ENCODE results near the gene MGARP.

Gene MGARP

DNA sequence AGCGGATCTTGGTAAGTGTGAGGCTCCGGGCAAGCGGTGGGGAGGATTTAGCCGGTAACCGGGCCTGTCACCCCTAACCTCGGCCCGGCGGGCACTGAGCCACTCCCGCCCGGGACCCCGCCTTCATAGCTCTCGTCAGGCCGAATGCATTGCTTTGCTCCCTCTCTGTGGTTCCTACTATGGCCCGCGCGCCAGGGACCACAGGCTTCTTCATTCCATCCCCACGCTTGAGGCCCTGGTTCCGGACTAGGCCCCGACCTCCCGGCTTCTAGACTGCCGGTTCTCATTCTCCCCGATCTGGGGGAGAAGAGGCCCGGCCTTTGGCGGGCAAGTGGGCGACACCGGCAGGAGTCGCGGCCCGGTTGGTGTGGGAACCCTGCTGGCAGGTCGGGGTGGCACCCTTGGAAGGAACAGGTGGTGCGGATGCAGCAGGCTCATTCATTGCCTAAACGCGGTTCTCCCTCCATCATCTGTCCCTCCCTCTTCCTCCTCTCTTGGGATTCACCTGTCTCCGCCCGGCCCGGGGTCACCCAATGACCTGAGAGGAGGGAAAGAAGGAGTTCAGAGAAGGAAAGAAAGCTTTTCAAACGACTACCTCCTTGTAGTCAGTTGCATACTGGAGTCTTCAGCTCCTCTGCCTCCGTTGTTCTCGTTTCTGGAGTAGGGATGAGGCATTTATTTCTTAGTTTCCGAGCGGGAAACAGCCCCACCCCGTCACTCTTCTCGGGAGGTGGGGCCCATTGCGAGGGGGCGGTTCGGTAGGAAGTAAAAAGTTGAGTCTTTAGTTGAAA lies 22.0 kb upstream of the MGARP start, which contains the start of gene NDUFC1 (continued):
- TF ChIP-seq, protein P1, sequence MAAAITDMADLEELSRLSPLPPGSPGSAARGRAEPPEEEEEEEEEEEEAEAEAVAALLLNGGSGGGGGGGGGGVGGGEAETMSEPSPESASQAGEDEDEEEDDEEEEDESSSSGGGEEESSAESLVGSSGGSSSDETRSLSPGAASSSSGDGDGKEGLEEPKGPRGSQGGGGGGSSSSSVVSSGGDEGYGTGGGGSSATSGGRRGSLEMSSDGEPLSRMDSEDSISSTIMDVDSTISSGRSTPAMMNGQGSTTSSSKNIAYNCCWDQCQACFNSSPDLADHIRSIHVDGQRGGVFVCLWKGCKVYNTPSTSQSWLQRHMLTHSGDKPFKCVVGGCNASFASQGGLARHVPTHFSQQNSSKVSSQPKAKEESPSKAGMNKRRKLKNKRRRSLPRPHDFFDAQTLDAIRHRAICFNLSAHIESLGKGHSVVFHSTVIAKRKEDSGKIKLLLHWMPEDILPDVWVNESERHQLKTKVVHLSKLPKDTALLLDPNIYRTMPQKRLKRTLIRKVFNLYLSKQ (tag by site-specific recombination; IDR thresholded peaks at IDR 0.05; ENCODE audit: borderline replicate concordance), result no peak
- no peak for TF ChIP-seq ZNF626 (tag by site-specific recombination; IDR thresholded peaks at IDR 0.05)
- TF ChIP-seq ZNF214 (tag by site-specific recombination; IDR thresholded peaks at IDR 0.05; ENCODE audit: borderline replicate concordance), result no peak
- no peak for TF ChIP-seq ZBTB1 (tag by site-specific recombination; IDR thresholded peaks at IDR 0.05)
- TF ChIP-seq ZNF335 (tag by site-specific recombination; conservative IDR thresholded peaks at IDR 0.05), result peak; percentile 87
- TF ChIP-seq, protein P2, sequence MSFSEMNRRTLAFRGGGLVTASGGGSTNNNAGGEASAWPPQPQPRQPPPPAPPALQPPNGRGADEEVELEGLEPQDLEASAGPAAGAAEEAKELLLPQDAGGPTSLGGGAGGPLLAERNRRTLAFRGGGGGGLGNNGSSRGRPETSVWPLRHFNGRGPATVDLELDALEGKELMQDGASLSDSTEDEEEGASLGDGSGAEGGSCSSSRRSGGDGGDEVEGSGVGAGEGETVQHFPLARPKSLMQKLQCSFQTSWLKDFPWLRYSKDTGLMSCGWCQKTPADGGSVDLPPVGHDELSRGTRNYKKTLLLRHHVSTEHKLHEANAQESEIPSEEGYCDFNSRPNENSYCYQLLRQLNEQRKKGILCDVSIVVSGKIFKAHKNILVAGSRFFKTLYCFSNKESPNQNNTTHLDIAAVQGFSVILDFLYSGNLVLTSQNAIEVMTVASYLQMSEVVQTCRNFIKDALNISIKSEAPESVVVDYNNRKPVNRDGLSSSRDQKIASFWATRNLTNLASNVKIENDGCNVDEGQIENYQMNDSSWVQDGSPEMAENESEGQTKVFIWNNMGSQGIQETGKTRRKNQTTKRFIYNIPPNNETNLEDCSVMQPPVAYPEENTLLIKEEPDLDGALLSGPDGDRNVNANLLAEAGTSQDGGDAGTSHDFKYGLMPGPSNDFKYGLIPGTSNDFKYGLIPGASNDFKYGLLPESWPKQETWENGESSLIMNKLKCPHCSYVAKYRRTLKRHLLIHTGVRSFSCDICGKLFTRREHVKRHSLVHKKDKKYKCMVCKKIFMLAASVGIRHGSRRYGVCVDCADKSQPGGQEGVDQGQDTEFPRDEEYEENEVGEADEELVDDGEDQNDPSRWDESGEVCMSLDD (tag by site-specific recombination; IDR thresholded peaks at IDR 0.05), result no peak
- no peak for TF ChIP-seq ZNF48 (tag by site-specific recombination; IDR thresholded peaks at IDR 0.05)

DNA sequence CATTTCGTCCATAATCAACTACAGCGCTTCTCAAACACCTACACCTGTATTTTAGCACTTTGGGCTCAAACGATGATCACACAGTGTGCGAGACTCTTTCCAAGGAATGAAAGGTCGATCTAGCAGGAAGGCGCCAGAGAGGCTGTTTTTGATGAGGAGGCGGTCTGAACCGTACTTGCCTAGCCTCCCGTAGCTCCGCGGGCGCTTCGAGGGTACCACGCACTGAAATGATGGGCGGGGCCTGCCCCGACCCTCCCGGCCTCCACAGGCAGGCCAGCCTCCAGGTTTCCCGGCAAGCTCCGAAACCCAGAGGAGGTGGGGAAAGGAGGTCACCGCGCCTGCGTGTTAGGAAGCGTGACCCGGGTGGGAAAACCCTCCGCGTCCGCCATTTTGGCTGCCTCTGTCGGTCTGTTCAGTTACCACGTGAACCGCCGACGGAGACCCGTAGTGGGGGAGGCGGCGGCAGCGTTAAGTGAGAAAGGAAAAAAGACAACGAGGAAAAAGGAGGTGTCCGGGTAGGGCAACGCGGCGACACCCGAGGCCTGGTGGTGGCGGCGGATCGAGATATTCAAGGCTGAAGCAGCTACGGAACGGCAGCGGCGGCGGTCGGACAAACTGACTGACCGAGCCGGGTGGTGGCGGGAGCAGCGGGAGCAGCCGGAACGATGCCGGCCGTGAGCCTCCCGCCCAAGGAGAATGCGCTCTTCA lies 21.2 kb upstream of the MGARP start, which contains the start of gene NAA15:
Gene NAA15 (plus strand): TSS at position 393 of the 708 bp plus-strand sequence. CDS start 273 bp downstream, at position 666.
- ChIA-PET CTCF (interaction anchor here (0.7 to 1.7 kb wide), 4 partner anchors 202 to 271 kb away, joined by 3 to 5 read pairs (median 3); no protein-coding TSS in a partner anchor), POLR2A (interaction anchor here (0.5 to 2.6 kb wide), 15 partner anchors 10 to 286 kb away, joined by 3 to 28 read pairs (median 3); partner anchors contain the start of genes ELF2, MGARP and NOCT)
- no peaks in the 10 kb centered on the region for H3K9me3 ChIP-seq (ENCODE audit: control insufficient read depth, insufficient read depth, low read depth, low read length)
- H3K27ac ChIP-seq (ENCODE audit: extremely low read depth, low read depth, low read length), result peak within 1 kb of the TSS; percentile 70
- peaks cover 0 to 20% of the 10 kb centered on the region in 2 experiments; a peak in 2 of 3 replicates for H3K36me3 ChIP-seq (ENCODE audit: control insufficient read depth in 2 of 2, insufficient read depth in 1 of 2, low read length in 2 of 2)
- no peaks in the 10 kb centered on the region for H3K4me1 ChIP-seq (ENCODE audit: control insufficient read depth, insufficient read depth, low read length)
- peak within 1 kb of the TSS; percentile 96 for H3K4me3 ChIP-seq (ENCODE audit: low read depth, low read length)
- TF ChIP-seq ZFHX2 (tag by site-specific recombination; conservative IDR thresholded peaks at IDR 0.05), result peak; percentile 30; the same call in 1 of the 2 replicates
- TF ChIP-seq, protein P3, sequence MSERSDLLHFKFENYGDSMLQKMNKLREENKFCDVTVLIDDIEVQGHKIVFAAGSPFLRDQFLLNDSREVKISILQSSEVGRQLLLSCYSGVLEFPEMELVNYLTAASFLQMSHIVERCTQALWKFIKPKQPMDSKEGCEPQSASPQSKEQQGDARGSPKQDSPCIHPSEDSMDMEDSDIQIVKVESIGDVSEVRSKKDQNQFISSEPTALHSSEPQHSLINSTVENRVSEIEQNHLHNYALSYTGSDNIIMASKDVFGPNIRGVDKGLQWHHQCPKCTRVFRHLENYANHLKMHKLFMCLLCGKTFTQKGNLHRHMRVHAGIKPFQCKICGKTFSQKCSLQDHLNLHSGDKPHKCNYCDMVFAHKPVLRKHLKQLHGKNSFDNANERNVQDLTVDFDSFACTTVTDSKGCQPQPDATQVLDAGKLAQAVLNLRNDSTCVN (tag by site-specific recombination; optimal IDR thresholded peaks at IDR 0.05), result peak; percentile 39
- no peak for TF ChIP-seq OVOL3 (tag by site-specific recombination; IDR thresholded peaks at IDR 0.05)
- no peak for TF ChIP-seq ZSCAN16 (tag by site-specific recombination; IDR thresholded peaks at IDR 0.05)
- peak; percentile 67; the same call in 1 of the 2 replicates for TF ChIP-seq SCRT2 (tag by site-specific recombination; IDR thresholded peaks at IDR 0.05)
- TF ChIP-seq SP2 (tag by site-specific recombination; IDR thresholded peaks at IDR 0.05), result peak; percentile 94
- TF ChIP-seq ZBTB8A (tag by site-specific recombination; IDR thresholded peaks at IDR 0.05), result peak; percentile 98
- TF ChIP-seq ZNF791 (tag by site-specific recombination; IDR thresholded peaks at IDR 0.05), result no peak
- TF ChIP-seq GLIS1 (tag by site-specific recombination; IDR thresholded peaks at IDR 0.05), result peak; percentile 64
- TF ChIP-seq, protein P4, sequence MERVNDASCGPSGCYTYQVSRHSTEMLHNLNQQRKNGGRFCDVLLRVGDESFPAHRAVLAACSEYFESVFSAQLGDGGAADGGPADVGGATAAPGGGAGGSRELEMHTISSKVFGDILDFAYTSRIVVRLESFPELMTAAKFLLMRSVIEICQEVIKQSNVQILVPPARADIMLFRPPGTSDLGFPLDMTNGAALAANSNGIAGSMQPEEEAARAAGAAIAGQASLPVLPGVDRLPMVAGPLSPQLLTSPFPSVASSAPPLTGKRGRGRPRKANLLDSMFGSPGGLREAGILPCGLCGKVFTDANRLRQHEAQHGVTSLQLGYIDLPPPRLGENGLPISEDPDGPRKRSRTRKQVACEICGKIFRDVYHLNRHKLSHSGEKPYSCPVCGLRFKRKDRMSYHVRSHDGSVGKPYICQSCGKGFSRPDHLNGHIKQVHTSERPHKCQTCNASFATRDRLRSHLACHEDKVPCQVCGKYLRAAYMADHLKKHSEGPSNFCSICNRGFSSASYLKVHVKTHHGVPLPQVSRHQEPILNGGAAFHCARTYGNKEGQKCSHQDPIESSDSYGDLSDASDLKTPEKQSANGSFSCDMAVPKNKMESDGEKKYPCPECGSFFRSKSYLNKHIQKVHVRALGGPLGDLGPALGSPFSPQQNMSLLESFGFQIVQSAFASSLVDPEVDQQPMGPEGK (tag by site-specific recombination; IDR thresholded peaks at IDR 0.05), result peak; percentile 6; the same call in 1 of the 2 replicates
- TF ChIP-seq ZNF211 (tag by site-specific recombination; IDR thresholded peaks at IDR 0.05; ENCODE audit: low read depth), result no peak
- TF ChIP-seq ZNF324 (tag by site-specific recombination; IDR thresholded peaks at IDR 0.05), result peak; percentile 33; the same call in 1 of the 2 replicates
- peak; percentile 99 for TF ChIP-seq ZNF341 (tag by site-specific recombination; IDR thresholded peaks at IDR 0.05; ENCODE audit: low read depth)
- TF ChIP-seq ZNF335 (tag by site-specific recombination; conservative IDR thresholded peaks at IDR 0.05), result peak; percentile 83
- TF ChIP-seq ZNF10 (tag by site-specific recombination; IDR thresholded peaks at IDR 0.05), result no peak
- TF ChIP-seq ZNF404 (tag by site-specific recombination; IDR thresholded peaks at IDR 0.05), result no peak
- TF ChIP-seq ZNF623 (tag by site-specific recombination; IDR thresholded peaks at IDR 0.05), result no peak
- TF ChIP-seq ZNF266 (tag by site-specific recombination; IDR thresholded peaks at IDR 0.05; ENCODE audit: low read depth), result no peak
- no peak for TF ChIP-seq ZNF48 (tag by site-specific recombination; IDR thresholded peaks at IDR 0.05)
- TF ChIP-seq REPIN1 (tag by site-specific recombination; IDR thresholded peaks at IDR 0.05; ENCODE audit: low read depth), result 0 out of 2 replicates have a peak, but pooled peaks have one; percentile 67
- TF ChIP-seq ZNF549 (tag by site-specific recombination; IDR thresholded peaks at IDR 0.05), result no peak
- TF ChIP-seq ZNF654 (tag by site-specific recombination; IDR thresholded peaks at IDR 0.05; ENCODE audit: low read depth), result no peak
- peak; percentile 88 for TF ChIP-seq IKZF3 (tag by site-specific recombination; IDR thresholded peaks at IDR 0.05)

All from HEK293 (cell line).